Measurements from ENCODE around the gene SHC1.

SHC1 gene

GRCh38 chr1:154971341-154971998 is 923 bp upstream of the SHC1 start:
- DNase-seq = no peak

GRCh38 chr1:154969860-154970452 is 591 bp downstream of the SHC1 start:
- no peak for DNase-seq

- DNase-seq = no peak
Observed at GRCh38 chr1:154969246-154969645, 1.3 kb downstream of the SHC1 start.

GRCh38 chr1:154968731-154969130 is 1.8 kb downstream of the SHC1 start:
- DNase-seq = no peak

- DNase-seq = no peak
Observed at GRCh38 chr1:154967331-154967950, 3.1 kb downstream of the SHC1 start.

GRCh38 chr1:154966111-154966510 is 4.4 kb downstream of the SHC1 start:
- DNase-seq = no peak

GRCh38 chr1:154964359-154964758 is 6.2 kb downstream of the SHC1 start:
- DNase-seq = no peak

- DNase-seq = no peak
Observed at GRCh38 chr1:154963643-154964042, 6.9 kb downstream of the SHC1 start.

GRCh38 chr1:154962795-154963330 is 7.7 kb downstream of the SHC1 start:
- DNase-seq = no peak

- DNase-seq = peak; percentile 27 to 43
Observed at GRCh38 chr1:154962156-154962749, 8.3 kb downstream of the SHC1 start.

GRCh38 chr1:154961207-154962155 is 9.1 kb downstream of the SHC1 start, which contains the start of gene PYGO2:
Gene PYGO2, minus strand, starts transcription at chr1:154961782. Its CDS starts 206 bp downstream, at chr1:154961576.
- peak; percentile 78 to 88 for DNase-seq

- no peak for DNase-seq
Observed at GRCh38 chr1:154960446-154961136, 10.0 kb downstream of the SHC1 start.

GRCh38 chr1:154959426-154959780 is 11.1 kb downstream of the SHC1 start:
- DNase-seq = no peak

- no peak for DNase-seq
Observed at GRCh38 chr1:154958681-154959425, 11.7 kb downstream of the SHC1 start.

GRCh38 chr1:154958036-154958435 is 12.5 kb downstream of the SHC1 start:
- no peak for DNase-seq

GRCh38 chr1:154957091-154957657 is 13.4 kb downstream of the SHC1 start:
- DNase-seq = no peak

GRCh38 chr1:154956544-154956941 is 14.0 kb downstream of the SHC1 start:
- DNase-seq = no peak

- DNase-seq = peak; percentile 89 to 93
Observed at GRCh38 chr1:154955718-154956543, 14.6 kb downstream of the SHC1 start, which contains the start of gene PBXIP1. Gene PBXIP1, minus strand, starts transcription at chr1:154956099. Its CDS starts 2,378 bp downstream, at chr1:154953721.

- peak; percentile 41 to 62 for DNase-seq
Observed at GRCh38 chr1:154955039-154955717, 15.4 kb downstream of the SHC1 start.
